Stomach (tissue), 4 donors: Measurements from ENCODE around the gene ZNF492.

Source experiments
- POLR2A ChIP-seq, 4 donors: fragments of 450-650 bp; IDR thresholded peaks; one replicate each; pipeline ENCODE4 v1.6.1; 2016; ENCODE audit warnings: antibody characterized with exemption in 4 of 4, control low read depth in 2 of 4, mild to moderate bottlenecking in 1 of 4, moderate library complexity in 1 of 4
- POLR2AphosphoS5 ChIP-seq, 3 donors: sonication (generic); formaldehyde crosslinking; IDR thresholded peaks; one replicate each; pipeline ENCODE4 v1.6.1; 2016; ENCODE audit warnings: antibody characterized with exemption in 3 of 3
- TF ChIP-seq, protein P1 (sequence below), 7 experiments: fragments of 450-650 bp in 4 of 7; fragments of 200-600 bp in 3 of 7; sonication (generic) in 3 of 7; IDR thresholded peaks; one replicate each; pipeline ENCODE4 v1.5.1; 2016 to 2019; ENCODE audit warnings: antibody characterized with exemption in 7 of 7, control low read depth in 2 of 7, mild to moderate bottlenecking in 1 of 7

DNA sequence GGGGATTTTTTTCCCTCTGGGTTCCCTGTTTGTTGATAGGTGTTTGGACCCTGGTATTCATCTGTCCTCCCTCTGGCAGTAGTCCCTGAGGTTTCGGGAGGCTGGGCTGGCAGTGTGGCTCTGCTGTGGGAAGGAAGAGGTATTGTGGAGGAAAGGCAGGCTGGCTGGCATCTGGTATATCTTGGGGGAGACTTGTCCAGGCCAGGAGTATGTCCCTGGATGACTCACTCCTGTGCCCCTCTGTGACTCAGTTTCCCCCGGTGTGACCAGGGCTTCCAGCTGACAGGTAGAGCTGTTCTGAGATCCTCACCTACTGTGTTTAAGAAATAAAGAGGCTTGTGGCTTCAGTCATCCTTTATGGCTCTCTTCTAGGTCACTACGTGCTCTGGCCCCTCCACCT, 14.2 kb upstream of the ZNF492 start:
- TF ChIP-seq, protein P1, sequence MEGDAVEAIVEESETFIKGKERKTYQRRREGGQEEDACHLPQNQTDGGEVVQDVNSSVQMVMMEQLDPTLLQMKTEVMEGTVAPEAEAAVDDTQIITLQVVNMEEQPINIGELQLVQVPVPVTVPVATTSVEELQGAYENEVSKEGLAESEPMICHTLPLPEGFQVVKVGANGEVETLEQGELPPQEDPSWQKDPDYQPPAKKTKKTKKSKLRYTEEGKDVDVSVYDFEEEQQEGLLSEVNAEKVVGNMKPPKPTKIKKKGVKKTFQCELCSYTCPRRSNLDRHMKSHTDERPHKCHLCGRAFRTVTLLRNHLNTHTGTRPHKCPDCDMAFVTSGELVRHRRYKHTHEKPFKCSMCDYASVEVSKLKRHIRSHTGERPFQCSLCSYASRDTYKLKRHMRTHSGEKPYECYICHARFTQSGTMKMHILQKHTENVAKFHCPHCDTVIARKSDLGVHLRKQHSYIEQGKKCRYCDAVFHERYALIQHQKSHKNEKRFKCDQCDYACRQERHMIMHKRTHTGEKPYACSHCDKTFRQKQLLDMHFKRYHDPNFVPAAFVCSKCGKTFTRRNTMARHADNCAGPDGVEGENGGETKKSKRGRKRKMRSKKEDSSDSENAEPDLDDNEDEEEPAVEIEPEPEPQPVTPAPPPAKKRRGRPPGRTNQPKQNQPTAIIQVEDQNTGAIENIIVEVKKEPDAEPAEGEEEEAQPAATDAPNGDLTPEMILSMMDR (IDR thresholded peaks at IDR 0.05), result no peak
- TF ChIP-seq POLR2AphosphoS5 (IDR thresholded peaks at IDR 0.05) (no peak), POLR2A (IDR thresholded peaks at IDR 0.05) (no peak)
